HUES48 (cell line): ENCODE data around the gene ITSN2.

Source experiments
- H3K27ac ChIP-seq: one replicate; pipeline ENCODE4 v1.7.0; 2013; ENCODE audit warnings: low read depth, low read length, inconsistent platforms
- H3K27me3 ChIP-seq: 2 replicates; pipeline ENCODE4 v1.6.1; 2013; ENCODE audit warnings: mild to moderate bottlenecking, low read length; ENCODE audit not compliant: control insufficient read depth, insufficient read depth
- H3K36me3 ChIP-seq: 2 replicates; pipeline ENCODE4 v1.6.1; 2013; ENCODE audit warnings: low read length; ENCODE audit not compliant: control insufficient read depth, insufficient read depth
- H3K4me1 ChIP-seq: 2 replicates; pipeline ENCODE4 v1.6.1; 2013; ENCODE audit warnings: mild to moderate bottlenecking, low read length; ENCODE audit not compliant: control insufficient read depth, insufficient read depth
- H3K4me3 ChIP-seq: 2 replicates; pipeline ENCODE4 v1.5.1; 2013; ENCODE audit warnings: mild to moderate bottlenecking, low read depth, low read length
- H3K9ac ChIP-seq: 2 replicates; pipeline ENCODE4 v1.6.1; 2013; ENCODE audit warnings: mild to moderate bottlenecking, low read depth, low read length, moderate library complexity
- H3K9me3 ChIP-seq: 2 replicates; pipeline ENCODE4 v1.6.1; 2013; ENCODE audit warnings: low read length; ENCODE audit not compliant: control insufficient read depth, insufficient read depth

ITSN2 gene

DNA sequence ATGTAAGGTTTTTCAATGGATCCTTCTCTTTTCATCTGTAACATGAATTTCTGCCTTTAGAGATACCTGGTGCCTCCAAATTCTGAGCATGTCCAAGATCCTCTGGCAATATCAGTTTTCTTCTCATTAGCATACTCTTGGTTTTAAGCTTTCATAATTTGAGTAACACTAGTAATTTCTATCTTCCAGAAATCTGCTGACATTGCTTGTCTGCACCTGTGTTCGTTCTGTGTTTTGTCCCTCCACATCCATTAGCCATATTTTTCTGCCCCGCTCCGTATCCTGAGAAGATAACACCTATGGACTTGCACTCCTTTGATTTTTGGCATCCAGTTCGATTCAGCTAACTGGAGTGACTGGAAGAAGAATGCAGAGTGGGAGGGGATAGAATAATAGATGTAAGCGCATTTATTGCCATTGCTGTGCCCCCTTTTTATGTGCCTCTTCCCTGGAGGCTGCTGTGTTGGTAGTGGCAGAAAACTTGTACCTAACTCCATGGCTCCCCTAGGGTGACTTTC, 32.3 kb upstream of the ITSN2 start:
- no peaks in the 10 kb centered on the region for H3K36me3 ChIP-seq
- H3K27me3 ChIP-seq = no peaks in the 10 kb centered on the region
- H3K9me3 ChIP-seq = no peaks in the 10 kb centered on the region
- no peaks in the 10 kb centered on the region for H3K4me1 ChIP-seq
- H3K4me3 ChIP-seq = no peak overlapping the region
- H3K9ac ChIP-seq = no peak overlapping the region
- no peak overlapping the region for H3K27ac ChIP-seq

DNA sequence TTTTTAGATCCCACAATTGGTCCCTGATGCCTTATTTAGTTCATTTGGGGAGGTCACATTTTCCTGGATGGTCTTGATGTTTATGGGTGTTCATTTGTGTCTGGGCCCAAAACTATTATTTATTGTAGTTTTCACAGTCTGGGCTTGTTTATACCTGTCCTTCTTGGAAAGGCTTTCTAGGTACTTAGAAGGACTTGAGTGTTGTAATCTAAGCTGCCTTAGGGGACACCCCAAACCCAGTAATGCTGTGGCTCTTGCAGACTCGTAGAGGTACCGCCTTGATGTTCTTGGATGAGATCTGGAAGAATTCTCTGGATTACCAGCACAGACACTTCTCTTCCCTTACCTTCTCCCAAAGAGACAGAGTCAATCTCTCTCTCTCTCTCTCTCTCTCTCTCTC, 25.0 kb upstream of the ITSN2 start:
- H3K9ac ChIP-seq = no peak overlapping the region
- H3K9me3 ChIP-seq = no peaks in the 10 kb centered on the region
- no peak overlapping the region for H3K4me3 ChIP-seq
- peaks cover 5% of the 10 kb centered on the region; the same call in 1 of the 2 replicates for H3K4me1 ChIP-seq
- H3K27ac ChIP-seq = no peak overlapping the region
- H3K27me3 ChIP-seq = no peaks in the 10 kb centered on the region
- H3K36me3 ChIP-seq = no peaks in the 10 kb centered on the region

DNA sequence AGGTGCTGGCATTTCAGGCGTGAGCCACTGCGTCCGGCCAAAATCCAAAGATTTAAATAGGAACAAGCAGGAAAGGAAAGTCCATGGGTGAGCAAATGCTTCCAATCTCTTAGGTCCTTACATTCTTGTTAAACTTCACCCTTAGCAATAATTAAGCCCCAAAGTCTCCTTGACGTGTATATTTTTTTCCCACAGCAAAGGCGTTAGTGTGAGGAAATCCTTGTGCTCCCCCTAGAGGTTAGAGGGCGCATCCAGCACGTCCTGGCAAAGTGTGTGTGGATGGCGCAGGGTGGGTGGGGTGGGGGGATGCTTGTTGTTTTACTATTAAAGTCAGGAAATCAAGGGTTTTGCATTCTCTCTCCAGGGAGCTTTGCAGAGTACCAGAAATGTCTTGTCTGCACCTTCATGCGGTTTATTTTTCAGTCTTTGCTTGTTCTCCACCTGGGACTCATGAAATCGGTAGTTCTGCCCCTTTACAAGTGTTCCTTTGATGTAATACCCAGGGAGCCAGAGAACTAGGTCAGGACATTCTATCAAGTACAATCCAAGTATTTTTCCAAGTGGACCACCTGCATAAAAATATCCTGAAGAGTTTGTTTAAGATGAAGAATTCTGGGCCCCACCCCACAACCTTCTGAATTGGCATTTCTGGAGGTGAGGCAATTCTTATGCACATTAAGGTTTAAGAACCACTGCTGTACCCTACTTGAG, 22.2 kb upstream of the ITSN2 start:
- Histone ChIP-seq H3K27ac (no peak overlapping the region), H3K4me3 (no peak overlapping the region), H3K36me3 (no peaks in the 10 kb centered on the region), H3K9ac (no peak overlapping the region), H3K9me3 (no peaks in the 10 kb centered on the region), H3K4me1 (peaks cover 5% of the 10 kb centered on the region; the same call in 1 of the 2 replicates), H3K27me3 (no peaks in the 10 kb centered on the region)

DNA sequence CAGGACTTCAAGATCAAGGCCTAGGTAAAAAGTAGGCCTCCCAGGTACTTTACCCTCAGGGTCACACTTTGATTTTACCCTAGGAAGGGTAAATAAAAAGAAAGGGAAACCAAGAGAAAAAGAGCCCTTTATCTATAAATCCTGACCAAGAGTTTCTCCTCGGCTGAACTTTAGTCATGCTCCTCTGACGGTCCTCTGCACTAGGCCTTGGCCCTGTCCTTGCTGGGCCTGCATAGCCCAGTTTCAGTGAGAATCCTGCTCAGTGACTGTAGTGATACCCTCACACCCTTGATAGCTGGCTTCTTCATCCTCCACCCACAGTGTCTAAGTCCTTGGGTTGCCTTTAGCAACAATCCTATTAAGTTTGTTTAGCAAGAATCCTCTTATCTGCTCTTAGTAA, 20.5 kb upstream of the ITSN2 start:
- no peak overlapping the region for H3K4me3 ChIP-seq
- H3K27ac ChIP-seq = no peak overlapping the region
- no peak overlapping the region for H3K9ac ChIP-seq
- peaks cover 5% of the 10 kb centered on the region; the same call in 1 of the 2 replicates for H3K4me1 ChIP-seq
- no peaks in the 10 kb centered on the region for H3K27me3 ChIP-seq
- H3K9me3 ChIP-seq = no peaks in the 10 kb centered on the region
- no peaks in the 10 kb centered on the region for H3K36me3 ChIP-seq

DNA sequence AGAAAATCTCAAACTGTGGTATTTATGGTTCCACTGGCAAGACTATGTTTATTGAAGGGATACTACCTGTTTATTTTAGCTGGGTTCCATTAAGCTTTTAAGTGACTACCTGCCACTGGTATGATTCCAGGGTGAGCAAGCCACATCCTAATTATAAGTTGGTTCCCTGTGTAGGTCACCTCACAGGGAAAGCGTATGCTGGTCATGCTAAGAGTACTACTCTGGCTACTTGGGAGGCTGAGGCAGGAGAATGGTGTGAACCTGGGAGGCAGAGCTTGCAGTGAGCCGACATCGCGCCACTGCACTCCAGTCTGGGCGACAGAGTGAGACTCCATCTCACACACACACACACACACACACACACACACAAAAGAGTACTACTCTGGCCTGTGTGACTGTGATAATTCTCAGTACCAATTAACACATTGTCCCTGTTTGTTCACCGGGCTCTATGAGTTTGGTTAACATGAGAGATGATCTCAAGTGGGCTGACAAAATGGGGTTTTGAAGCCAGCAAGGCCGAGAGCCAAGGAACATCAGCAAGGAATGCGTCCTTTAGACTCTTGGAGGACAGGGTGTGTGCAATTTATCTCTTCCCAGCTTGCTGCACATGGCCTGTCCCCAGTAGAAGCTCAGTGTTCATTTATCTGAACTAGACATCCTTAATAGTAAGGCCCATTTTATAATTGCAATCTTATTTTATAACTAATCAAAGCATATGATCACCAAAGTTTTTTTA, 15.2 kb upstream of the ITSN2 start:
- H3K4me1 ChIP-seq = no peaks in the 10 kb centered on the region

DNA sequence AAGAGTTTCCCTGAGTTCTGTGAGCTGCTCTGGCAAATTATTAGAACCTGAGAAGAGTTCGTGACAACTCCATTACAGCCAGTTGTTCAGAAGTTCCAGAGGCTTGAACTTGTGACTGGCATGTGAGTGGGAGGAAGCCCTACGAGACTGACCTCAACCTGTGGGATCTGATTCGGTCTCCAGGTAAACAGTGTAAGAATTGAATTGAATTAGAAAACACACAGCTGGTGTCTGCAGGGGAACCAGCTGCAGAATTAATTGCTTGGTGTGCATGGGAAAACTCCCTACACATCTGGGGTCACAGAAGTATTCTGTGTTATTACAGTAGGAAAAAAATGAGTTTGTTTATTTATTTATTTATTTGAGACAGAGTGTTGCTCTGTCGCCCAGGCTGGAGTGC, 14.0 kb upstream of the ITSN2 start:
- Histone ChIP-seq H3K4me1 (no peaks in the 10 kb centered on the region), H3K9me3 (no peaks in the 10 kb centered on the region), H3K4me3 (no peak overlapping the region), H3K27ac (no peak overlapping the region), H3K36me3 (no peaks in the 10 kb centered on the region), H3K9ac (no peak overlapping the region), H3K27me3 (no peaks in the 10 kb centered on the region)

More for the DNA sequence above, 15.2 kb upstream of the ITSN2 start:
- no peaks in the 10 kb centered on the region for H3K36me3 ChIP-seq
- H3K27me3 ChIP-seq = no peaks in the 10 kb centered on the region
- no peak overlapping the region for H3K4me3 ChIP-seq
- no peaks in the 10 kb centered on the region for H3K9me3 ChIP-seq
- H3K9ac ChIP-seq = no peak overlapping the region
- no peak overlapping the region for H3K27ac ChIP-seq

DNA sequence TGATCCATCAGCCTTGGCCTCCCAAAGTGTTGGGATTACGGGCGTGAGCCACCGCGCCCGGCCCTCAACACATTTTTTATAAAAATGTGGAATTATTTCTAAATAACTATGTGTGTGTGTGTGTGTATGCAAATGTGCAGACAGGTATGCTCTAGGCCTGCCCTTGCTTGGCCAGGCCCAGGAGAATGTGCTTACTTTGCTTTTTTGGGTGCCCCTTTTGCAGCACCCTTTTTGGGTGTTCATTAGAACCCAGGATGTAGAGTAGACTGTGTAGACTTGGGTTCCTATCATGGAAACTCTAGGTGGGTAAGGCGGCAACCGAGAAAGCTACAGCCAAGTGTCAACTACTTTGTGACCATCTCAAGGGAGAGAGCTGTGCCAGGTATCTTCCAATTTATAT, 11.7 kb upstream of the ITSN2 start:
- Histone ChIP-seq H3K27ac (no peak overlapping the region), H3K9me3 (no peaks in the 10 kb centered on the region), H3K36me3 (no peaks in the 10 kb centered on the region), H3K4me3 (no peak overlapping the region), H3K27me3 (no peaks in the 10 kb centered on the region), H3K4me1 (no peaks in the 10 kb centered on the region), H3K9ac (no peak overlapping the region)

DNA sequence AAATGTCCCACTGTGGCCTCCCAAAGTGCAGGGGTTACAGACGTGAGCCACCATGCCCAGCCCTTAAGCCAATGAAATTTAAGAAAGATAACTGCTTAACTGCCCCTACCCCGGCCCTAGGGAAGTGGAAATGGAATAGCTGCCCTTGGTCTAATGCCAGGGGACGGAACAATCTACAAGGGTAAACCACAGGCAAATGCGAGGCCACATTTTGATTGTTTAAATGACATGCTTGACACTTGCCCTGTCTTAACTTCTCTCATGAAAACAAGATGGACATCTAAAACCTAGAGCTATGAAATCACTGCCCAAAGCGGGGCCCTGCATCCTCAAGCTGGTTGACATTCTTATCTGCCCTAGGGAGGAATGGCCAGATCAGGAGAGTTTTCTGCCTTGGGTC, 5.5 kb upstream of the ITSN2 start:
- no peaks in the 10 kb centered on the region for H3K36me3 ChIP-seq

DNA sequence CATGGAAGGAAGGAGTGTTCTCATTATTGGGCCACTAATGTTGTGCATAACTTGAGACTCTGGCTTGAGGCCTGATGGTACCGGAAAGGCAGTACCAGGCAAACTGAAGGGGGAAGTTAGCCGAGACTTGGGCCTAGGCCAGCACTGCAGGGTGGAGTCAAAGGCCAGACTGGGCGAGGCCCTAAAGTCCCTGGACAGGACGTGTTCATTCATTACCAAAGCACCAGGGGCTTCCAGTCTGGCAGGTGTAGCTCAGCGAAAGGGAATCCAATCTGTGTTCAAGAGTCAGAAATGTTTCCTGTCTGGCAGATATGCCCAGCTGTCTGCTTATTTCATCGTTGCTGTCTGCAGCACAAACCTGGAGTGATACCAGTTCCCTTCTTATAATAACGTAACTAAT, 4.7 kb upstream of the ITSN2 start:
- H3K4me1 ChIP-seq = peaks cover 7% of the 10 kb centered on the region
- H3K9ac ChIP-seq = no peak overlapping the region
- H3K9me3 ChIP-seq = no peaks in the 10 kb centered on the region
- H3K36me3 ChIP-seq = no peaks in the 10 kb centered on the region
- H3K4me3 ChIP-seq = no peak overlapping the region
- no peak overlapping the region for H3K27ac ChIP-seq
- peaks cover 8% of the 10 kb centered on the region; the same call in 1 of the 2 replicates for H3K27me3 ChIP-seq

More for the DNA sequence above, 5.5 kb upstream of the ITSN2 start:
- H3K4me1 ChIP-seq = peaks cover 5% of the 10 kb centered on the region
- no peak overlapping the region for H3K9ac ChIP-seq
- H3K4me3 ChIP-seq = no peak overlapping the region
- peaks cover 8% of the 10 kb centered on the region; the same call in 1 of the 2 replicates for H3K27me3 ChIP-seq
- no peaks in the 10 kb centered on the region for H3K9me3 ChIP-seq
- H3K27ac ChIP-seq = no peak overlapping the region

DNA sequence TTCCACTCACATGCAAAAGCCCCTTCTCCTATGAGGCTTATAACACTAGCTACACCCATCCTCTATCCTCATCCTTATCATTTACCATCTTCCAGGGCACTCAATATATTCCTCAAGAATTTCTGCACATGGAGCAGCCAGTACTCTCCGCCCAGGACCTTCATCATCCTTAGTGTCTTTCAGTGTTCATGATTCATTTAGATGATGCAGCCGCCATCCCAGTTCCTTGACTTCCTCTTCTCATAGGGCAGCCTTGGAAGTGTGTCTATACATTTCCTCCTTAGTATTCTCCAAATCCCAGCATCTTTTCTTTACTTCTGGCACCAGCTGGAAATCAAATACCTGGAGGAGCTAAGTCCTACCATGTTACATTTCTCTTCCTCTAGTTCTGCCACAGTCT, 3.0 kb upstream of the ITSN2 start:
- H3K4me3 ChIP-seq = no peak overlapping the region
- H3K9me3 ChIP-seq = no peaks in the 10 kb centered on the region
- no peaks in the 10 kb centered on the region for H3K36me3 ChIP-seq
- H3K27ac ChIP-seq = no peak overlapping the region
- H3K4me1 ChIP-seq = peaks cover 13% of the 10 kb centered on the region
- peaks cover 14% of the 10 kb centered on the region for H3K27me3 ChIP-seq
- H3K9ac ChIP-seq = no peak overlapping the region

DNA sequence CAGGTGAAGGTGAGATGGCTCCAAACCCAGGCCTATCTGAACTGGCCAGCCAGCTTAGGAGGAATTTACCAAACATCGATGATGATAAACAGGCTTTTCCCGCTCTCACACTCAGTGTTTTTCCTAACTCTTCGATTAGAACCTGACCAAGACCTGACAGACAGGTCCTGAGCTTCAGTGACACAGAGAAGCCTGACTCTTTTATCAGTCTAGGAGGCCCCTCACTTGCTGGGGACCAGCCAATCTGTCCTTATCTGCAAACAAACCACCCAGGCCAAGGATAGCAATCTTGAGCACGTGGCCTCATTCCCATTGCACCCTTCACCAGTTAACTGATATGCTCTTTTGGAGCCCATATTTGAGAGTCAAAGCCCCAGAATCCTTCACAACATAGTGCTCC, 1.9 kb upstream of the ITSN2 start:
- Histone ChIP-seq H3K36me3 (no peaks in the 10 kb centered on the region), H3K27ac (no peak overlapping the region), H3K9me3 (no peaks in the 10 kb centered on the region), H3K4me1 (peaks cover 13% of the 10 kb centered on the region), H3K4me3 (no peak overlapping the region), H3K9ac (no peak overlapping the region), H3K27me3 (peaks cover 14% of the 10 kb centered on the region)
